Ovary (tissue), 9 donors: ENCODE data around the gene OR2T27. TPM values are rescaled to one million over a fixed set of nuclear protein-coding genes. Genes with fewer than 3 reads are reported as not detected.
"Not testable (repeated sequence)": the region's sequence is repeated elsewhere in the genome, so short reads cannot be mapped to it uniquely, and the experiment has no call there.

Source experiments
- DNase-seq, 5 donors: peaks; one replicate each; pipeline ENCODE4 v3.0.0-alpha.2; 2019 to 2020
- H3K27ac ChIP-seq, 2 donors: fragments of 200-600 bp; one replicate each; pipeline versions ENCODE4 v1.5.1 to v1.8.0; 2019 to 2022
- H3K27me3 ChIP-seq: fragments of 200-600 bp; one replicate; pipeline ENCODE4 v1.8.0; 2022
- H3K36me3 ChIP-seq: fragments of 200-600 bp; sonication (generic); one replicate; pipeline ENCODE4 v1.5.1; 2019
- H3K4me1 ChIP-seq: one replicate; pipeline ENCODE4 v1.8.1; 2013; ENCODE audit warnings: mild to moderate bottlenecking, moderate library complexity; ENCODE audit not compliant: insufficient read depth
- H3K4me3 ChIP-seq: fragments of 200-600 bp; sonication (generic); one replicate; pipeline ENCODE4 v1.5.1; 2017
- H3K9me3 ChIP-seq, 2 donors: fragments of 200-600 bp in 1 of 2; sonication (generic) in 1 of 2; one replicate each; pipeline versions ENCODE4 v1.5.1 to v1.8.1; 2013 to 2019; ENCODE audit warnings: mild to moderate bottlenecking in 1 of 2, moderate library complexity in 1 of 2
- CTCF ChIP-seq, 3 donors: fragments of 450-650 bp in 2 of 3; fragments of 200-600 bp in 1 of 3; IDR thresholded peaks; one replicate each; pipeline versions ENCODE4 v1.5.1 to v1.8.0; 2016 to 2022; ENCODE audit warnings: antibody characterized with exemption in 3 of 3, mild to moderate bottlenecking in 1 of 3
- EP300 ChIP-seq: sonication (generic); formaldehyde crosslinking; IDR thresholded peaks from one replicate; pipeline ENCODE4 v1.6.1; 2017; ENCODE audit warnings: antibody characterized with exemption
- POLR2A ChIP-seq: fragments of 450-650 bp; IDR thresholded peaks from one replicate; pipeline ENCODE4 v1.6.1; 2017; ENCODE audit warnings: antibody characterized with exemption, mild to moderate bottlenecking, moderate library complexity
- WGBS, 3 donors: extraction: QIAGEN DNeasy Blood & Tissue Kit in 1 of 3; methylation state at CpG; one replicate each; pipeline versions ENCODE4 v1.1.5 to v1.1.7; 2013 to 2017; 5-methylcytosine and 5-hydroxymethylcytosine counted together
- intact Hi-C, 4 donors: fragments of 100-400 bp; cut with DNase I; formaldehyde crosslinking; loops; one replicate each; pipeline versions ENCODE4 v1.11.0 to v1.15.1; 2022 to 2023
- polyA plus RNA-seq, 2 donors: library from polyadenylated mRNA; stranded (reverse); fragments of 200-250 nt in 1 of 2; fragments of 350-450 nt in 1 of 2; fragmentation: Illumina TruSeq in 1 of 2; extraction: RNeasy Lipid Tissue Mini Kit (QIAGEN cat#74804) in 1 of 2; gene quantifications; one replicate each; pipeline ENCODE4 v1.2.3, GENCODE V29; 2013 to 2014
- total RNA-seq, 7 donors: library from RNA; depleted of rRNA in 2 of 7; stranded (reverse); fragments of >200 nt in 2 of 7; fragmentation: NEBNext Ultra II Directional in 3 of 7; extraction: Animal tissue kit (Norgen Biotek cat#: 25700) in 3 of 7; gene quantifications; one replicate each; pipeline versions ENCODE4 v1.1.0 to v1.2.4, GENCODE V29; 2016 to 2023
- donor health status: DM: no; HTN: no; CAD: no; lungs with moderate emphysema.
- donor health status: DM: no; HTN: no; CAD: no.
- donor health status: Bipolar disorder and iron deficiency.
- donor health status: DM: yes; HTN: yes; CAD: no.
- donor health status: DM: no; HTN: no; CAD: no.
- donor health status: DM: yes; HTN: yes; CAD: no.

The OR2T27 gene
- total and polyA plus RNA-seq, 9 donors = 0.11 TPM; not detected in 8

- H3K27ac ChIP-seq, H3K4me1 ChIP-seq, DNase-seq, H3K9me3 ChIP-seq, H3K27me3 ChIP-seq, intact Hi-C loops, H3K36me3 ChIP-seq, H3K4me3 ChIP-seq: not testable (repeated sequence)
- 20 to 52% methylated on average over 1 to 2 of the region's 5 CpGs; no CpG with 5 or more reads in 1 of the 3 donors for WGBS, 3 donors
Observed at GRCh38 chr1:248636612-248637011, 18.7 kb downstream of the OR2T27 start.

- H3K27me3 ChIP-seq, H3K4me3 ChIP-seq, H3K36me3 ChIP-seq, DNase-seq, intact Hi-C loops, H3K4me1 ChIP-seq, H3K9me3 ChIP-seq, H3K27ac ChIP-seq: not testable (repeated sequence)
- WGBS, 3 donors = no CpG with 5 or more reads among the region's 2 CpGs
Observed at GRCh38 chr1:248634991-248635390, 20.3 kb downstream of the OR2T27 start, which contains the start of gene OR2T11. Gene OR2T11, minus strand, starts transcription at chr1:248635091. Its CDS starts 7,963 bp downstream, at chr1:248627128.

GRCh38 chr1:248631354-248632008, 23.8 kb downstream of the OR2T27 start:
- no peak for DNase-seq
- TF ChIP-seq EP300 (no peak), CTCF (IDR thresholded peaks at IDR 0.05) (no peak)
- intact Hi-C loops = no loop called here
- H3K4me3 ChIP-seq = no peak overlapping the region
- 73 to 78% (median 78%) methylated on average over 7 of the region's 7 CpGs for WGBS, 3 donors
- no peaks in the 10 kb centered on the region for H3K36me3 ChIP-seq
- no peaks in the 10 kb centered on the region for H3K4me1 ChIP-seq
- no peaks in the 10 kb centered on the region for H3K9me3 ChIP-seq
- no peak overlapping the region for H3K27ac ChIP-seq
- no peaks in the 10 kb centered on the region for H3K27me3 ChIP-seq

- no peak overlapping the region for H3K27ac ChIP-seq
- H3K9me3 ChIP-seq = no peaks in the 10 kb centered on the region
- H3K27me3 ChIP-seq = no peaks in the 10 kb centered on the region
- H3K4me3 ChIP-seq = no peak overlapping the region
- DNase-seq = no peak
- H3K4me1 ChIP-seq = no peaks in the 10 kb centered on the region
- 65 to 69% (median 67%) methylated on average over 2 of the region's 2 CpGs for WGBS, 3 donors
- no peaks in the 10 kb centered on the region for H3K36me3 ChIP-seq
- intact Hi-C loops = no loop called here
- TF ChIP-seq EP300 (no peak), CTCF (IDR thresholded peaks at IDR 0.05) (no peak), POLR2A (no peak)
Observed at GRCh38 chr1:248630551-248630950, 24.8 kb downstream of the OR2T27 start.

GRCh38 chr1:248627971-248628844, 27.1 kb downstream of the OR2T27 start:
- no peaks in the 10 kb centered on the region for H3K9me3 ChIP-seq
- WGBS, 3 donors = 78 to 84% (median 78%) methylated on average over 9 of the region's 9 CpGs
- TF ChIP-seq CTCF (IDR thresholded peaks at IDR 0.05) (no peak), EP300 (no peak), POLR2A (no peak)
- intact Hi-C loops = no loop called here
- H3K36me3 ChIP-seq = no peaks in the 10 kb centered on the region
- H3K4me3 ChIP-seq = no peak overlapping the region
- H3K27me3 ChIP-seq = no peaks in the 10 kb centered on the region
- DNase-seq = no peak
- H3K27ac ChIP-seq = no peak overlapping the region
- no peaks in the 10 kb centered on the region for H3K4me1 ChIP-seq
